WI38 (cell line): ENCODE results near the gene SLC40A1.

Source experiments
- H3K4me3 ChIP-seq: 2 replicates; pipeline ENCODE4 v1.5.1; 2011; ENCODE audit warnings: low read depth, mild to moderate bottlenecking, control low read depth, low read length
- CTCF ChIP-seq: IDR thresholded peaks from 2 replicates; pipeline ENCODE4 v1.5.1; 2012; ENCODE audit warnings: low read depth, mild to moderate bottlenecking, control low read depth, low read length

Gene SLC40A1

GRCh38 chr2:189595417-189595816 lies 14.8 kb upstream of the SLC40A1 start:
- TF ChIP-seq CTCF = no peak
- no peak overlapping the region for H3K4me3 ChIP-seq

- no peak overlapping the region for H3K4me3 ChIP-seq
- TF ChIP-seq CTCF = no peak
These were observed 13.7 kb upstream of the SLC40A1 start for GRCh38 chr2:189594305-189594704.

GRCh38 chr2:189593115-189593514 lies 12.5 kb upstream of the SLC40A1 start:
- TF ChIP-seq CTCF = no peak

GRCh38 chr2:189592353-189592984 lies 11.9 kb upstream of the SLC40A1 start:
- no peak overlapping the region for H3K4me3 ChIP-seq
- TF ChIP-seq CTCF = no peak

More at GRCh38 chr2:189593115-189593514, 12.5 kb upstream of the SLC40A1 start:
- H3K4me3 ChIP-seq = no peak overlapping the region

- TF ChIP-seq CTCF = no peak
- no peak overlapping the region for H3K4me3 ChIP-seq
These were observed 7.2 kb upstream of the SLC40A1 start for GRCh38 chr2:189587780-189588179.

GRCh38 chr2:189585226-189585756 lies 4.7 kb upstream of the SLC40A1 start:
- TF ChIP-seq CTCF = no peak
- H3K4me3 ChIP-seq = no peak overlapping the region

GRCh38 chr2:189584686-189585085 lies 4.1 kb upstream of the SLC40A1 start:
- TF ChIP-seq CTCF = no peak

More at GRCh38 chr2:189584686-189585085, 4.1 kb upstream of the SLC40A1 start:
- no peak overlapping the region for H3K4me3 ChIP-seq
